Measurements from ENCODE around the gene SLCO3A1. TPM values are rescaled to one million over a fixed set of nuclear protein-coding genes. Genes with fewer than 3 reads are reported as not detected.

The SLCO3A1 gene
- total RNA-seq, 1 donor from 2014 or later = 1.2 TPM

DNA sequence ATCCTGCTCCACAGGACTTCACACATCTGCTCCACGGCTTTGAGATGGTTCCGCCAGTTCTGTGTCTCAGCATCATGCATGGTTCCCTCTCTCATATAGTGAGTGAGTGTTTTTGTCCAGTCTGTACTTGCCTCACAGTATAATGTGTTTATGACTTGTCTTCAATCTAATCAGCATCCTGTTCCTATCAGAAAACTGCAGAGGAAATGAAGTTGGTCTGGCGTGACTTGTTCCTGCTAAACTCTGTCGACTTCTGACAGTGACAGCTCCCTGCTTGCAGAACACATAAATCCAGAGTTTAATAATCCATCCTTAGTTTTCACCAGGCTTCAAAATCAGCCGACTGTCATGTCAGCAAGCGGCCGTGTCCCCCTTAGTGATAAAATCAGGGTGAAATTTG is 222.3 kb downstream of the SLCO3A1 start:
- DNase-seq = no peak

DNA sequence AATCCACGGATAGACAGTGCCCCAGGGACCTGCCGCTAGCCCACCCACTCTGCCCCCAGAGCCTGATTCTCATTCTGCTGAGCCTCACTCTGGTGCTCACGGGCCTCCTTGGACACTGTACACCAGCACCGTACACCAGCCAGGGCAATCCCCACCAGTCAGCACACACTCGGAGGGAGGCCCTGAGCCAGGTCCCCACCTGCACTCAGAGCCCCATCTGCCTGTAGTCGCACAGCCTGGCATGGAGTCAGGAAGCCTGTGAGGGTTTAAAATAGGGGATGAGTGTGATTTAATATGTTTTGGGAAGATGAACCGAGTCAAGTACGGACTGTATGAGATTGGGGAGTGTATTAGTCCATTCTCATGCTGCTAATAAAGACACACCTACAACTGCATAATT is 223.0 kb downstream of the SLCO3A1 start:
- DNase-seq = no peak

DNA sequence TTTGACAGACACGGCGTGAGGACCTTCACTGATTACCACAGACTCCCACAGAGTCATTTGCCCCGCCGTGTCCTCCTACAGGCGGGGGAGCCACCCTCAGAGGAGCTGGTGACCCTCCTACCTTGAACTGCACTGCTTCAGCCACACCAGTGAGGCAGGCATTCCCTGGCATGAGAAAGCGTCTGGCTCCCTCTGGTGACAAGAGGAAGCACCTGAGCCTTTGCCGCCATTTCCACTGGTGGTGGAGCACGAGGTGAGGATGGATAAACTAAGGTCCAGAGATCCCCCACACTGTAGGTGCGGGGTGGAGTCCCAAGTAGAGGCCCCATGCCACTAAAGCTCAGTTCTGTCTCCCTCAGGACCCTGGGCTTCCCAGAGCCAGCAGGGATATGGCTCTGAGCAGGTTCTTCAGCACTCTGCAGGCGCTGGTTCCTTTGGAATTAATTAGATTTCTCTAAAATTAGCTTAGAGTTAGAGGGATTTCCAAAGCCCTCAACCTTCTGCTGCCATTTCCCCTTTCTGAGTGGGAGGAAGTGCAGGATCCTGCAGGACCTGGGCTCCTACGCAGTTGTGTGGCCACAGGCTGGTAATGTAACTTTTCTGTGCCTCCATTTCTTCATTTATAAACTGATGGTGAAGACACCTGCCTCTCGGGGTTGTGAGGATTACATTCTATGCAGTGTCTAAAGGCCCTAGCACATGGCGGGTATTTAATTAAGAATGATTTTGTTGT is 224.0 kb downstream of the SLCO3A1 start:
- DNase-seq = peak; percentile 35

DNA sequence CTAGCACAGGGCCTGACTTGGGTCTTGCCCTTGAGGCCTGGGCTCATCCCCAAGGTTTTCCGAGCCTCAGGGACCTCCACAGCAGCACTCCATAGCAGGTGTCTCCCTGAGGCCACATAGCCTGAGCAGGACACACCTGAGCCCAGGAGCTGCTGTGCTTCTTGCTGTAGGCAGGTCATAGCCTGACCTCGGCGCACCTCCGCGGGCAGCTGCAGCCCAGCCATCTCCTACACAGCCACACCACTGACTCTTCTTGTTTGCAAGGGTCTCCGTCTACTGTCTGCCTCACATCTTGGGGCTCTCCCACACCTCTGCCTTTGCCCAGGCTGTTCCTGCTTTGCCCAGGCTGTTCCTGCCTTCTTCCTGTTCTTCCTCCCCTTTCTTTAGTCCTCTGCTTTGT is 224.8 kb downstream of the SLCO3A1 start:
- DNase-seq = no peak

DNA sequence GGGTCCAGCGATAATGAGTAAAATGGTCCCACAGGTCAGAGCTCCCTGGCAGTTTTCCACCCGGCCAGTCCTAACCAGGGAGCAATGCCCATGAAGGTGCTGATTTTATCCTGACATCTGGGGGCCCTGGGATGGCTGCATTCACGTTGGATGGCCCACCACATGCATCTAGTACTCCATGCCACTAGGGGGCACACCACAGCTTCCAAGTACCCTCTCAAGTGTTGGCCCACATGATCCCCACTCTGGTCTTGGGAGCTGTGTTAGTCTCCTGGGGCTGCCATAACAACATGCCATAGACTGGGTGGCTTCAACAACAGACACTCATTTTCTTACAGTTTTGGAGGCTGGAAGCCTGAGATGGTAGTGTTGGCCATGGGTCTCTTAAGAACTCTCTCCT is 225.5 kb downstream of the SLCO3A1 start:
- peak; percentile 5 for DNase-seq

DNA sequence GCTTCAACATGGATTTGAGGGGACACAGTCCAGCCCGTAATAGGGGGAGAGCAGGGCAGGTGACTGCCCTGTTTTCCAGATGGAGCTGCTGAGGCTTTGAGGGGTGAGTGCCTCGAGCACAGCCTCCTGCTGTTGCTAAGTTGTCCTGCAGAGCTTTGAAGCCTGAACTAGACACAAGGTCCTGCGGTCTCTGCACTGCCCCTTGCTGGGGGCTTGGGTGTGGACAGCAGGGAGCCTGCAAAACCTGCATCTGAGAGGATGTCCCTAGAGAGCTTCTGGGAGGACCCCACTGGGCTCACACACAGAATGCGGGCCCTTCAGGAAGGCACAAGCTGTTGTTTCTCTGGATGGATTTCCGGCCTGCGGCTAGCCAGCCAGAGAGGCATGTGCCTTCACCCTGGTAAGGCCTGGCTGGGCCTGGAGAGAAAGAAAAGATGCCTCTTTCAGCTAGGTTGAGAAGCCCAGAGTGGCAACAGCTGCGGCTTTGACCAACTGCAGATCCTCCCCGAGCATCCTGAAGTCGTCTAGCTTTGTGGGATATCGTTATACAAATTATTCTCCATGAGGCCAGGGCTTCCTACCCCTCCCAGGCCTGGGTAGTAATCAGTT is 226.2 kb downstream of the SLCO3A1 start:
- no peak for DNase-seq

DNA sequence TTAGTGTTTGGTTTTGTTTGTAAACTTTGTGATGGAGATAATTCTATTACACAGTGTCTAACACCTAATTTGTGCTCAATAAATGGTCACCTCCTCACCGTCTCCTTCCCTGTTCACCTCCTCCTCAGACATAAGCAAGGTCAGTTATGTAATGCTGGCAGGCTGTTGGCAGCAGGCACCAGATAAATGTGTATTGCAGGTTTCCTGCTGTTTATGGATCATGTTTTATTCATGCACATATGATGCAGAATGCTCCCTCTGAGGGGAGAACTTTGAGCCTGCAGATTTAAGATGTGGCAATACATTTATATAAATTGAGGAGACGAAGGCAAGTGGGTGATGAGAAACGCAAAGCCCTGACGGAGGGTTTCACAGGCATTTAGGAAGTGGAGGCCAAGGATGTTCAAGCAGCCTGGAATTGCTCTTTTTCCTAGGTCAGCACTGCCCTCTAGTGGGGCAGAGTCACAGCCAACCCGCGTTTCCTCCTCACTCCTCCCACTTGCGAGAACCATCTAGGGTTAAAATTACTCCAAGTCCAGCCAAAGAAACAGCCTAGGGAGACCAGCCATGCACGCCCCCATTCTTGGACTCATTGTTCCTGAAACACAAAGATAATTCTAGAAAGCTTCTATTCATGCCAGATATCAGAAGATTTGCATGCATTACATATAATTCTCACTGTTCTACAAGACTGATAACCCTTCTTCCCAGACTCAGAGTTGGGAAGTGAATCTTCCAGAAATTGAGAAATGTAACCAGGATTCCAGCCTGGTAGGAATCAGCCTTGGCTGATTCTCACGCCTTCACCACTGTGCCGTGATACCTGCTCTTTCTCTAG is 228.7 kb downstream of the SLCO3A1 start:
- DNase-seq = peak; percentile 68

DNA sequence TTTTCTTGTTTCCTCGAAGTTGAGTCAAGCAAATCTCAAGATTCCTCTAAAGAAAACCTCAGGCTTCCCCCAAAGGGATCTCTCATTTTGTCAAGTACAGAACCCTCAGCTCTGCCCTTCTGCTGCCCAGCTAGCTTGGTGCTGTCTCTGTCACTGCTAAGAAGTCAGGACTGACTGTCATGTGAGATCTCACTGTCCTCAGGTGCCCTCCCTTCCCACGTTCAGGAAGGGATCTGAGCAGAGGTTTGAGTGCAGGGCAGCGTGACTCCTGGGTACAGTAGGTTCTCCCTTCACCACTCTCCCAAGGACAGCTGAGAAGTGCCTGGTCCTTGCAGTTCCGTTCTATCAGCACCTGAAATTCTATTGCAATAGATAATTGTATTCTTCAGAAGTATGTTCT is 229.7 kb downstream of the SLCO3A1 start:
- no peak for DNase-seq

DNA sequence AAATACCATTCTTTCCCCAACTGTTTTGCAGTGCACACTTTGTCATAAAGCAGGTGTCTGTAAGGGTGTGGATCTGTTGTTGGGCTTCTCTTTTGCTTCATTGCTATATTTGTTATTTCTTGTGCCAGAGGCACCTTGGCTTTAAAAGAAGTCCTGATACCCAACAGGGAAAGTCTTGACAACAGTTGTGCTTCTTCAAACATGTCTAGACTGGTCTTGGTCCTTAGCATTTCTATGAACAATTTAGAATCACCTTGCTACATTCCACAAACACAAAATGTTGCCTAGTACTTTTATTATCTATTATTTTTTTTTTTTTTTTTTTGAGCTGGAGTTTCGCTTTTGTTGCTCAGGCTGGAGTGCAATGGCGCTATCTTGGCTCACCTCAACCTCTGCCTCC is 233.7 kb downstream of the SLCO3A1 start:
- DNase-seq = no peak

DNA sequence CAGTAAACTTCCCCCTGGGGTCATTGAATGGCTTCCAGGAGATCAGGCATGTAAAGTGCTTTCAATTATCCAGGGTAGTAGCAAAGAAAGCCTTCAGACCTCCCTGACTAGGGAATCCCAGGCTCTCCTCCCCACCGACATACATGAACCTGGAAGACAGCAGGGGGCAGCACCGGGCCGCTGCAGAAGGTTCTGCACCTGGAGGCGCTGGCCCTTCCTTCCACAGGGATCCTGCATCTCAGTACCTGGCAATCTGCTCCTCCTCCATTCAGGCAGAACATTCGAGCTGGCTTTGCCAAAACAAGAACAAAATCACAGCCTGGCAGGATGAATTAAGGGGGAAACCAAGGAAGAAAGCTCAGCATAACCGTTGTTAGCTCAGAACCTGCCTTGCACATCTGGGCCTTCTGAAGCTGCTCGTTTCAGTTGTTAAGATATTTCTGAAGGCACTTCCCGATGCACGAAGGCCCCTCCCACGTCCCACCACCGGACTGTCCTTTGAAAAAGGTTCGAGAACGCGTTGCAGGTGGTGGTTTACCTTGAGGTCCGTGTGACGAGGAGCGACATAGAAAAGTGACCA is 237.7 kb downstream of the SLCO3A1 start:
- peak; percentile 60 for DNase-seq

DNA sequence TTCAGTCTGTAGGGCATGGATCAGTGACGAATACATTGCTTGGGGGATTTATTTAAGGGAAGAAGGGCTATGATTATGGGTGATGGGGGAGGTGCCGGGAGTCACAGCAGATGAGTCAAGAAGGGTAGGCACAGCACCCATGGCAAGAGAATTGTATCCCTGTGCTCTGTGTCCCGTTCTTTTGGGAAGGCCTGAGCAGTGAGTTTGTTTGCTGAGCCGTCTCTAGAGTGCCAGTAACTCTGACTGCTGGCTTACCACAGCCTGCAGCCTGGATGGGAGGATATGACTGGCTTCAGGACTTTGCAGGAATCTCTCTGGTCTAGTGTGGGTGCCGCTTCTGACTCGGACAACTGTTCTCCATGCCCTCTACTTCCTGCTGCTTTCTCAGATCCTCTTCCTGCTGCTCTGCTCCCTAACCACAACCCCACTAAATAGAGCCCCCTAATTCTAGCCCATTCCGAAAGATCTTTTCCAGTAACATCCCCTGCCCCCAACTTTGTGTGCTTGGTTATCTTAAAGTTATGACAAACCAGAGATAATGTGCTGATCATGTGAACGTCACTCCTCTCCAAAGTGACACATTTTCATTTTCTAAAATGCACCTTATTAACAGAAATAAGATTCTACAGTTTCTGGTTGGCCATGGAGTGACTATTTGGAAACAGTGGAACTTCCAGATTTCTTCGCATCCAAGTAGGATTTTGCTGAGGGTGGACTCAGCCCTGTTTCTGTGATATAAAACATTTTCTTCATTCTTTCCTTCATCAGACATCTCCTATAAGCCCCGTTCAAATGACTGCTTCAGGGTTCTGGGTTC is 239.0 kb downstream of the SLCO3A1 start:
- DNase-seq = no peak

DNA sequence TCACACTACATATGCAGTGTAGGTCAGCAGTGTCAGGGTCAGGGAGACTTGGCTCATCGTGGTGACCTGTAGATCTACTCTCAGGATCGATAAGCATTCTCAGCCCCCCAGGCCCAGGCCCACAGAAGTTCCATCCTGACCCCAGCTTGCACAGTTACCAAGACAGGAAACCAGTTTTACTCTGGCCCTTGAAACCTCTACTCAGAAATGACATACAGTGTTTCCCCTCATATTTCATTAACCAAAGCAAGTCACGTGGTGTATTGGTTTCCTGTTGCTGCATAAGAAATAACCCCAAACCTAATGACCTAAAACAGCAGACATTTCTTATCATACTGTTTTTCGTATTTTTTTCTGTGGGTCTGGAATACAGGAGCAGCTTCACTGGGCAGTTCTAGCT is 242.2 kb downstream of the SLCO3A1 start:
- DNase-seq = no peak

DNA sequence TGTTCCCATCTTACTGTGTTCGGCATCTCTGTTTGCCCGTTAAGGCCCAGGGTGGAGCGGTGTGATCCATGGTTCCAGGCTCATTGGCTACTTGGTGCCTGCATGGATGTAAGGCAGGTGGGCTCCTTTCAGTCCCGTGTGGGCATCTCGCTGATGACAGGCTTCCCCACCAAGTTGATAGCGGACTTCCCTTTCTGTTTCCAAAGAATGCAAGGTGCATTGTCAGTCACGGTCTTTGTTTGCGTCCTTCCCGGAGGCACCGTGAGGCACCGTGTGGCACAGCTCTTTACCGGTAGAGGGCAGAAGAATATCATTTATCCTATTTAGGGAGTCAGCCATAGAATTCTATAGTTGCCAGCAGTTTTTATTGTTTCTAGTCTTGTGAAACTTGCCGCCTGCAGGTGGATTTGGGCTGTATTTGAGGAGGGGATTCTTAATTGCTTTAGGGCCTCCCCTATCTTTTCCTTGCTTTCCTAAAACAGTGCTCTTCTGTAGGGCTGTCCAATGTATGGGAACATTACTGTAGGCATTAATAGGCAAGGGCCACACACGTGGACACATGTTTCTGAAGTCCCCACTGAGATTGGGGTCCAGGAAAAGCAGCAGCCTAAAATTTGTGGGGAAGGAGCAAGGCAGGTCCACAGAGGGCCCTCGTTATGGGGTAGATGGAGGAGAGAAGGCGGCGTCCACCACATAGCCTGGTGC is 244.1 kb downstream of the SLCO3A1 start:
- DNase-seq = peak; percentile 73

DNA sequence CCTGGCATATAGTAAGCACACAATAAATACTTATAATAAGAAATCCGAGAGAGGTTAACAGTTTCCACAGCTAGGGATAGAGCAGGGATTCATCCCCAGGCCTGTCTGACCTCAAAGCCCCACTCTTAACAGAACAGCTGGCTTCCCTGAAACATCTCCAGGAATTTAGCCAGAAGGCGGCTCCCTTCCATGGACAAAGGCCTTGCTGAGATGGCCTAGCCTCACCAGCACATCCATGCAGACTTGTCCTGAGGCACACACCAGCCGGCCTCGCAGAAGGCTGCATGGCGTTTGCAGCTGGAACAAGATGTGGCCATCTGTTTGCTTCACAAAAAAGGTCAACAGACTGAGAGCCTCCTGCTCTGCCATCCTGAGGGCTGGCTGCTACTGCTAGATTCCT is 245.4 kb downstream of the SLCO3A1 start:
- DNase-seq = no peak

DNA sequence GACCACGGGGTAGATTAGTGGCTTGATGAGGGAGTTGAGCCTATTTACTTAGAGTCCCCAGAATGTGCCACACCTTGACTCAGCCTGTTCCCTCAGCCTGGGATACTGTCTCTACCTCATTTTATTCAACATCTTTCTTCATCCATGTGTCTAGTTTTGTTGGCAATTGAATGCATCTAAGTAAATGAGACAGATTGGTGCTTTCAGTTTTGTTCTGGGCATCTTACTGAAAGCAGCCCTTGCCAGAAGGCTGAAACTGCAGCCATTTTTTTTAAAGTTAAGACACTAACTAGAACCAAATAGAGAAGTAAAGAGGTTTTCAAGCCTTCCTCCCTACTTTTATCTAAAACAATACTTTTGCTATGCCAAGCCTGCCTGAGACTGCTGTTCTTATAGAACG is 246.8 kb downstream of the SLCO3A1 start:
- no peak for DNase-seq

DNA sequence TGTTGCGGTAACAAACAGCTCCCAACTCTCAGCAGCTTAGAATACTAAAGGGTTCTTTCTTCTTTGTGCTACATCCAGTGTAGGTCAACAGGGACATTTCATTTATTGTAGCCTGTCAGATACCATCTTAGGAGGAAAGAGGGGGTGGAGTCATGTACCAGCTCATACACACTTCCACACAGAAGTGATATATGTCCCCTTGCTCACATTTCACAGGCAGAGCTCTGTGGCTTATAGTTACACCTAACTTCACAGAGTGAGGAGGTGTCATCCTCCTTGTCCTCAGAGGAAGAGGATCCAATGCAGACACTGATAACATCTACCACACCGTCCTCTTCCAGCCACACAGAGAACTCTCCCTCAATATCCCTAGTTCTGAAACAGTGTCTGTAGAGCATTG is 247.2 kb downstream of the SLCO3A1 start:
- no peak for DNase-seq

DNA sequence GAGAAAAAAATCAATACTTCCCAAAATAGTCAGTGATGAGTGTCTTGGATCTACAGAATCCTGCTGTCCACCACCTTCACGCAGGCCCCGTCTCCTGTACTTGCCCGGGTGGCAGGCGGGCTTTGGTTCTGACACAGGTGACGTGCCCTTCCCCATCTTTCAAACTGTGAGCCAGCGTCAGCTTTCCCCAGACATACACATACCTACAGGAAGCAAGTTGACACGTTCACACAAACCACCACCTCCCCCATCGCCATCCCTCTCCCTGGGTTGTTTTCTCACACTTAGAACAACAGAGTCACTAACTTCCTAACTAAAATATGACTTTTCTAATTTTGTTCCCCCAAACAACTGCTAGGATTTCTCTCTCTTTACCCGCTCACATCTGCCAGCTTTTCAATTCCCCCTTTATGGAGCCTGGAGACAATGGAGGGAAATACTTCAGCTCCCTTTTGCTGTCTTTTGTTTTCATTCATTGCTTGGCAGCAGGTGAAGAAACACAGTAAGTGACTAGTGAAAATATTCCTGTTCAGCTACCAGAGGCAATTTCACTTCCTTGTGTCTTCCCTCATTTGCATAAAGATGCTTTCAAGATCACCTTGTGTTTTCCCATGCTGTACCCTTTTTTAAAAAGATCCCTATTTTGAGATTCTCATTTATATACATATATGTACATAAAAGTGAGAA is 248.3 kb downstream of the SLCO3A1 start:
- DNase-seq = no peak

DNA sequence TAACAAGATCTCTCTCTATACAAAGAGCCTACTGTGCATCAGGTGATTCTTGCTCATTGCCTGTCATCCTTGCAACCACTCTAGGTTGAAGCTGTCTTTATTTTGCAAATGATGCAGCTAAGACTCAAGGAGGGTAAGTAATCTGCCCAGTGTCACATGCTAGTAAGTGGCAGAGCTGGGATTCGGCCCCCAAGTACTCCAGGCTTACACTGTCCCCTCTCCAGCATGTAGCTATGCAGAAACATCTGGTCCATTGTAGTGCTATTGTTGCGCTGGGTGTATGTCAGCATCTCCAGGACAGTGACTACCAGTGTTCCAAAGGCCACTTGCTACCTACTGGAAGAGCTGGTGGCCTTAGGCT is 248.9 kb downstream of the SLCO3A1 start:
- DNase-seq = no peak

DNA sequence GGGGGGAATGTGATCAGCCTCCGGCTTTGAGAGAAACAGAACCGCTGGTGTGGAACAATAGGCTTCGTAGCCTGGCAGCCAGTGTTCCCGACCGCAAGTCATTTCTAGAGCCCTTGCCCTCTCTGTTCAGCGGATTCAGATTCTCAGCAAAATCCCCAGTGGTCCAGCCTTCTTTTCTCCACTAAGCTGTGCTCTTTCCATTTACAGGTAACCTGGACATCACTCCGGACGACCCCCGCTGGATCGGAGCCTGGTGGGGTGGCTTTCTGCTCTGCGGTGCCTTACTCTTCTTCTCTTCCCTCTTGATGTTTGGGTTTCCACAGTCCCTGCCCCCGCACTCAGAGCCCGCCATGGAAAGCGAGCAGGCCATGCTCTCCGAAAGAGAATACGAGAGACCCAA is 250.6 kb downstream of the SLCO3A1 start:
- no peak for DNase-seq

DNA sequence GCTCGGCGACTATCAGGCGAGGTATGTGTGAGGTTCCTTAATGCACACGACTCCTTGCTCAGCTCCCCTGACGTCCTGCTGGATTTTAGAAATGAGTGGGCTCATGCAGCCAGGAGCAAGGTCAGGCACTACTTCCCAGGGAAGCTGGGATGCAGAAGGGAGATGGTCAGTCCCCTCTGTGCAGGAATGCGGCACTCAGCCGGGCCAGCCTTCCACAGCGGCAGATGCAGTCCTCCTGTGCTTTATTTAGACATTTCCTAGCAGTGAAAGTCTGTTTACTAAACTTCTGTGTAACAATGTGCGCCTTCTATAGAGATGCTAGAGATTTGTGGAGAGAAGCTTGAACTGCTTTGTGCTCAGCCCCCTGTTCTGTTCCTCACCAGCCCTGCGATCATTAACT is 252.1 kb downstream of the SLCO3A1 start:
- no peak for DNase-seq

DNA sequence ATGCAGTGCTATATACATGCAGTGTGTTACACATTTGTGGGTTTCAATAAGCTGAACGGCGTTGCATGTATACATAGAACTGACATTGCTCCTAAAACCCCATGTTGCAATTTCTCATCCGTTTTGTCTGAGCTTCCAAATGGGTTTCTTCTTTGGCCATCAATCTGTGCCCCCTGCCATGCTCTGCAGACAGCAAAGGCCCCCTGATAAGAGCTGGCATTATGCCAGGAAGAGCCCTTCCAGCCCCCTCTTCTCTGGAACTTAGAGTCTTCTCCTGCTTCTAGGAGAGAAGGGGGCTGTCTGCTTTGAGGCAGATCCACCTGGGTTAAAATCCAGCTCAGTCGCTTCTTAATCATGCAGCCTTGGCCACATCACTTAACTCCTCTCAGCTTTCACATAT is 254.0 kb downstream of the SLCO3A1 start:
- no peak for DNase-seq

Measured in dermis blood vessel endothelial cell (primary cell).